Renal cortical epithelial cell (primary cell): ENCODE results near the gene ELAC1. TPM values are rescaled to one million over a fixed set of nuclear protein-coding genes. Genes with fewer than 3 reads are reported as not detected.
"Not testable (repeated sequence)": the region's sequence is repeated elsewhere in the genome, so short reads cannot be mapped to it uniquely, and the experiment has no call there.

ENCODE experiments used
- DNase-seq: peaks from one replicate; pipeline ENCODE4 v3.0.0-alpha.2; 2011; ENCODE audit warnings: low read depth
- total RNA-seq: library from RNA; depleted of rRNA; stranded (reverse); fragments of >200 nt; gene quantifications from 2 replicates; pipeline ENCODE4 v1.2.3, GENCODE V29; 2014

ELAC1 gene
- total RNA-seq, 1 donor from 2014 or later = 10.6 TPM

- DNase-seq = peak; percentile 12
Measured at GRCh38 chr18:50972404-50972803, 4.6 kb downstream of the ELAC1 start.

- DNase-seq = peak; percentile 92
Measured at GRCh38 chr18:50973367-50974126, 5.7 kb downstream of the ELAC1 start.

GRCh38 chr18:50977037-50977760 is 9.4 kb downstream of the ELAC1 start:
- DNase-seq = no peak

GRCh38 chr18:50981381-50981780 is 13.5 kb downstream of the ELAC1 start:
- peak; percentile 48 for DNase-seq

- no peak for DNase-seq
Measured at GRCh38 chr18:50982086-50982801, 14.4 kb downstream of the ELAC1 start.

GRCh38 chr18:50982802-50983179 is 15.0 kb downstream of the ELAC1 start:
- no peak for DNase-seq

- peak; percentile 68 for DNase-seq
Measured at GRCh38 chr18:50986360-50987087, 18.7 kb downstream of the ELAC1 start.

GRCh38 chr18:50987261-50987660 is 19.4 kb downstream of the ELAC1 start:
- no peak for DNase-seq

- no peak for DNase-seq
Measured at GRCh38 chr18:50989711-50990110, 21.9 kb downstream of the ELAC1 start.

- DNase-seq = no peak
Measured at GRCh38 chr18:50992351-50992762, 24.5 kb downstream of the ELAC1 start.

GRCh38 chr18:50994031-50994430 is 26.2 kb downstream of the ELAC1 start:
- DNase-seq = no peak

GRCh38 chr18:51003174-51003573 is 35.3 kb downstream of the ELAC1 start:
- DNase-seq = not testable (repeated sequence)

- no peak for DNase-seq
Measured at GRCh38 chr18:51006061-51006818, 38.4 kb downstream of the ELAC1 start.

- no peak for DNase-seq
Measured at GRCh38 chr18:51006948-51007789, 39.3 kb downstream of the ELAC1 start.

- no peak for DNase-seq
Measured at GRCh38 chr18:51007790-51008139, 39.9 kb downstream of the ELAC1 start.

GRCh38 chr18:51009072-51009471 is 41.2 kb downstream of the ELAC1 start:
- DNase-seq = peak; percentile 27

GRCh38 chr18:51010218-51010617 is 42.4 kb downstream of the ELAC1 start:
- no peak for DNase-seq

GRCh38 chr18:51011709-51012108 is 43.9 kb downstream of the ELAC1 start:
- DNase-seq = no peak

GRCh38 chr18:51012441-51012840 is 44.6 kb downstream of the ELAC1 start:
- no peak for DNase-seq

- DNase-seq = no peak
Measured at GRCh38 chr18:51013259-51013658, 45.4 kb downstream of the ELAC1 start.
